Erythroblast (primary cell): ENCODE results near the gene A4GALT.
A peak's percentile ranks its signal among the peaks of the same experiment; 100 is the strongest.

Source experiments
- DNase-seq, 2 experiments: peaks; one replicate each; lab custom pipeline; 2025; lab: John Stamatoyannopoulos, UW
- GATA1 ChIP-seq: IDR thresholded peaks from 2 replicates; pipeline ENCODE4 v1.6.1; 2011; ENCODE audit warnings: low read depth, mild to moderate bottlenecking, control low read depth, low read length, moderate library complexity
- POLR2A ChIP-seq: IDR thresholded peaks from 2 replicates; pipeline ENCODE4 v1.6.1; 2011; ENCODE audit warnings: mild to moderate bottlenecking, low read length

A4GALT gene

DNA sequence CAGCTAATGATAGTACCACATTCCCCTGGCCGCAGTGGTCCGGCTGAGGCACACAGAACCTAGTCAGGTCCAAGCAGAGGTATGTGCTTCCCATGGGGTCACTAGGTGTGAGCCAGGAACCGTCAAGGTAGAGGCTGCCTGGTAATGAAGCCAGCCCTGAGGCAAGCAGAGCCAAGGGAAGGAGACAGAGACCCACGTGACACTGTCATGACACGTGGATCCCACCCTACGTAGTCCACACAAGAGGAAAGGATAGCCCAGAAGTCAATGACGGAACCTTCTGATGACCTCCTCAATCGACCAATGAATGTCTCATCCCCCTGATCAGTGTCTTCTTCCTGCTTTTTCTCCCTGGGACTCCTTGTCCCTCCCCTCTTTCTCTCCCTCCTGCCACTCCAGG lies 19.0 kb downstream of the A4GALT start:
- DNase-seq: no peak
- no peak for TF ChIP-seq POLR2A
- TF ChIP-seq GATA1: no peak

DNA sequence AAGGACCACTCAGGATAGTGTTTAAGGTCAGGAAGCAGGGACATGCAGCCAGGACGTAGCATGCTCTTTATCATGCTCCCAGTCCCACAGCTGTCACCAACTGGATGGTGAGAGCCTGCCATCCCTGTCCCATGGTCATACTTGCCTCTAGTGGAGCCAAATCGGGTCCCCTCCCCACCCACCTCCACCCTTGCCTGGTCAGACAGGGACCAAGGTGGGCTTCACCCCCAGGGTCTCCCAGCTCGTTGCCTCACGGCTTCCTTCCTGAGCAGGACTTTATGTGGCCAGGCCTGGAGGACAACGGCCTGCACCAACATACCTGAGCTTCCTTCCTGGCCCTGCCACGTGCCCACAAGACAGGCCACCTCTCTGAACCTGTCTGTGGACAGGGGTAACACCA lies 19.8 kb downstream of the A4GALT start:
- no peak for DNase-seq
- no peak for TF ChIP-seq POLR2A
- TF ChIP-seq GATA1: no peak

DNA sequence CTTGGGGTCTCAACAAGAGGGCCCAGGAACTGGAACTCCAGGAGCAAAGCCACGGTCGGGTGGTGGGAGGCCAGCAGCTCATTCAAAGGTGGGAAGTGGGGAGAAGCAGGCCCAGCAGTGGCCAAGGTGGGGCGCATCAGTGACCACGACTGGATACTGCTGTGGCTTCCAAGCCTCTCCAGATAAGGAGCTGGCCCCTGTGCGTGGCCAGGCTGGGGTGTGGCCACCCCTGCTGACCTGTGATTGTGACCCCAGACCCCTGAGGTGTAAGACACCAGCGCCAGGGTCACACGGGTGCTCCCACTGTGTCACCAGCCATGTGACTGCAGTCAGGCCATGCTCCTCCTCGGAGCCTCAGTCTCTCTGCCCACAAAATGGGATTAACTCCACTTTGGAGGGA lies 20.3 kb downstream of the A4GALT start:
- DNase-seq: peak; percentile 20 to 52
- TF ChIP-seq POLR2A (no peak), GATA1 (no peak)

DNA sequence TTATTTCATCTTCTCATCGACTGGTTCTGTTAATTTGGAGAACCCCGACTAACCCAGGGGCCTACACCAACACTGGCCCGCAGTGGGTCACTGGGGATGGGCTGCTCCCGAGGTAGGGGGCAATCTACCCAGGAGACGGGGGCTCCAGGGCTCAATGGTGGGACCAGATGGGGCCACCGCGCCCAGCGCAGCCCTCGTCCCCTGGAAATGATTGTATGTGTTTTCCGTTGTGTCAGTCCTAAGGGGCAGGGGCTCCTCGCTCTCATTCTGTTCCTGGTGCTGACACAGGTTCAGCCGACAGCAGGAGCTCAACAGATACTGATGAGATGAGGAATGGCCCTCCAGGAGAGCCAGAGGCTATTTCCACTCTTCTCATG lies 20.7 kb downstream of the A4GALT start:
- no peak for DNase-seq
- TF ChIP-seq GATA1: no peak
- no peak for TF ChIP-seq POLR2A

- peak in 1 of 2 experiments; percentile 38 for DNase-seq
- TF ChIP-seq GATA1 (no peak), POLR2A (no peak)
Observed at GRCh38 chr22:42699281-42699975, 21.2 kb downstream of the A4GALT start.

DNA sequence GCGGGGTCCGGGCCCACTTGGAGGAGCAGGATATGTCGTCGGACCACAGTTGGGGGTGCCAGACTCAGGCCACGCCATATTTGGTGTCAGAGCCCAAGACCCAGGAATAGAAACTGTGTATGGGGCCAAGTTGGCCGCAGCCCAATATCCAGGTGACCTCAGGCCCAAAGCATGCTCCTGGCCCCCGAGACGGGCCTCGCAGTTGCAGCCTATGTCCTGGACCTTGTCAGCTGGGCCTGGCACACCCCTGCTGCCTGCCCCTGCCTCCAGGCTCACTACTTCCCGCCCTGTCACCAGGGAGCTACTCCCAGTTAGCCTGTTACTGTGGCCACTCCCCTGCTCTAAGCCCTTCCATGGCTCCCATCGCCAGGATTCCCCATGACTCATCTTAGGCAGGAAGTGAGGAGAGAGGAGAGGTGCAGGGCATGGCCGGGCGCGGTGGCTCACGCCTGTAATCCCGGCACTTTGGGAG lies 23.1 kb downstream of the A4GALT start:
- DNase-seq: no peak
- no peak for TF ChIP-seq GATA1
- no peak for TF ChIP-seq POLR2A

- no peak for TF ChIP-seq GATA1
- no peak for TF ChIP-seq POLR2A
- no peak for DNase-seq
Observed at GRCh38 chr22:42696331-42696967, 24.2 kb downstream of the A4GALT start.

DNA sequence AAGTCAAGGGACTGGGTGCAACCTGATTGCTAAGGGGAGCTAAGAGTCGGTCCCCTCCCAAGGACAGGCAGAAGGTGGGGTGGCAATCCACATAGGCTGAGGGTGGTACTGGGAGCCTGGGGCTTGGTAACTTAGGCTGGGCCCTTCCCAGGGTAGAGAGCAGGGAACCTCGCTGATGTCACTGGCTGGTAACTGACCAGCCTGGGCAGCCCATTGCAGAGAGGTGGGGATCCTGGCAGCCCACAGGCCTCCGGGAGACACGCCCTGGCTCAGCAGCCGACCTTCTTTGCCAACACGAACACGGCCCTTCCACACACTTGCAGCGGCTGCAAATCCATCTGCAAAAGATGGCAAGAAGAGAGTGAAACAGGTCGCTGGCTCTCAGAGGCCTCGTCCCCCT lies 25.4 kb downstream of the A4GALT start:
- no peak for TF ChIP-seq POLR2A
- TF ChIP-seq GATA1: no peak

DNA sequence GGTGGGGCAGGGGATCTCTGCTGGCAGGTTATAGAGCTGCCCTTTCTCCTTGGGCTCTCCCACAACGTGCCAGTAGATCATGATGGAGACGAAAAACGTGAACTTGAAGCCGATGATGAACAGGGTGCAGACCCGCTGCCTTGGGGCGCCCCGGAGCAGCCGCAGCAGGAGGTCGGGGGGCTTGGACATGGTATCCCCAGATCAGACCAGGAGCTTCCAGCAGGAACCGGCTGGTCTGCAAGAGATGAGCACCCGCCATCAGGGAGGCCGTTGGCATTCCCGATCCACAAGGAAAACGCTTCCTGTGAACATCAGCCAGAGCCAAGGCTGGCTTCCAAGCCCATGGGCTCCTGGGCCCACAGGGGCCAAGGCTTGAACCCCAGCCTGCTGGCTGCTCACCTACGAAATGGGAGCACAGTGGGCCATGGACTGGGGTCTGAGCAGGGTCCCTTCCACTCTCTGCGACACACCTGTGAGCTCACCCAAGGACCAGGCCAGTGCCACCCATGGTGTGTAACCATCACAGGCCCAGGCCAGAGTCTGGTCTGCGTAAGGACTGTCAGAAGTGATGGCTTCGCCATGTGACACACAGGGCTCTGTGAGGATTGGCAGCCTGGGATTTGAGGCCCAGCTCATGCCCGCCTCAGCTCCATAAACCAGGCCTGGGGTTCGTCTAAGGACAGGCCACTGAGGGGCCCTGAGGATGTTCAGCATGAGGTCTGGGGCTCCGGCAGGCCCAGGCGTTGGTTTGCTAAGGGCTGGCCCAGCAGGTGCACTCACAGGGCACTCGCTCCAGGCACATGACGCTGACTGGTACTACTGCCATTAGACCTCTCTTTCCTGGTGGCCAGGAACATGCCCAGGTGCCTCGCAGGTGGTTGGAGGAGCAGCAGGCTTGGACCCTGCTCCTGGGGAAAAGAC lies 26.6 kb downstream of the A4GALT start:
- TF ChIP-seq POLR2A (no peak), GATA1 (no peak)
- DNase-seq: no peak

More for the DNA sequence above, 25.4 kb downstream of the A4GALT start:
- DNase-seq: no peak

DNA sequence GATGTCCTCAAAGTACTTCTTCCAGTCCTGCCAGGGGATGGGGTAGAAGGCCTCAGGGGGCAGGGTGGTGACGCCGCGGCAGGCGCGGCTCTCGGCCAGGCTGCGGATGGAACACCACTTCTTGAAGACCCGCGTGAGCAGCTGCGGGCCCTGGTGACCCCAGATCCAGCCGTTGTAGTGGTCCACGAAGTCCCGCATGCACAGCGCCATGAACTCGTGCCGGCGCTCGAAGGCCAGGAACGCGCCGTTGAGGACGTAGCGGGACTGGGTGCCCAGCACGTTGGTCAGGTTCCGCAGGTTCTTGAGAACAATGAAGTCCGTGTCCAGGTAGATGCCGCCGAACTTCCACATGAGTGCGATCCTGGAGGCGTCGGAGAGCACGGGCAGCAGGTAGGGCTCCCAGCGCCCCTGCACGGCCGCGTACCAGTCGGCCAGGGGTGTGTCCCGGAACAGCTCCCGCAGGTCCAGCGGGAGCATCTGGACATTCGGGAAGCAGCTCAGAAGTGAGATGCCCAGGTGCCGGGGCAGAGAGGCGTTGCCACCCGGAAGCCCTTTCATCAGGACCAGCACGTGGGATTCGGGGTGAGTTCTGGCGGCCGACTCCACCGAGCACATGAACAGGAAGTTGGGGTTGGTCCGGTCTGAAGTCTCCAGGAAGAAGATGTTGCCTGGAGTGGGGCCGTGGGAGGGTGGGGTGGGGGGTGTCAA lies 27.5 kb downstream of the A4GALT start:
- TF ChIP-seq GATA1: no peak
- no peak for TF ChIP-seq POLR2A
- no peak for DNase-seq

GRCh38 chr22:42692239-42693054 lies 28.2 kb downstream of the A4GALT start:
- no peak for TF ChIP-seq POLR2A
- TF ChIP-seq GATA1: no peak
- DNase-seq: no peak

- TF ChIP-seq GATA1: no peak
- no peak for TF ChIP-seq POLR2A
- DNase-seq: no peak
Observed at GRCh38 chr22:42691440-42691839, 29.2 kb downstream of the A4GALT start.
